ENCODE results near the gene IGF2R.

DNA sequence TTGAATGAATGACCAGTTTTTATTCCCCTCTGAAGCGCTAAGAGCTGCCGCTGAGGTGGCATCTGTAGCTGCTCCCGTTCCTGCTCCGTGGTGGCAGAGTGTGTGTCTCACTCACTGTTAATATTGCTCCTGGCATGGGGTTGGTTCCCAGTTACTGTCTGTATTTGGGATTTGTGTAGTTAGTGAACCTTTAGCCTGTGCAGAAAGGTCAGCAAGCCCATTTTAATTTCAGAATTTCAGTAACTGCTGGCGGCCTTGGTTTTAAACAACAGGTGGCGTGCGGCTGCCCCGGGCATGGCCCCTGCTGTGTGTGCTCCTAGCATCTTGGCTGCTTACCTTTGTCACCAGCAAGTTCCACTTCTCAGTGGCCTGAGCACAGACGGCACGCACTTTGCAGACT is 98.7 kb downstream of the IGF2R start:
- TF ChIP-seq, protein P1, sequence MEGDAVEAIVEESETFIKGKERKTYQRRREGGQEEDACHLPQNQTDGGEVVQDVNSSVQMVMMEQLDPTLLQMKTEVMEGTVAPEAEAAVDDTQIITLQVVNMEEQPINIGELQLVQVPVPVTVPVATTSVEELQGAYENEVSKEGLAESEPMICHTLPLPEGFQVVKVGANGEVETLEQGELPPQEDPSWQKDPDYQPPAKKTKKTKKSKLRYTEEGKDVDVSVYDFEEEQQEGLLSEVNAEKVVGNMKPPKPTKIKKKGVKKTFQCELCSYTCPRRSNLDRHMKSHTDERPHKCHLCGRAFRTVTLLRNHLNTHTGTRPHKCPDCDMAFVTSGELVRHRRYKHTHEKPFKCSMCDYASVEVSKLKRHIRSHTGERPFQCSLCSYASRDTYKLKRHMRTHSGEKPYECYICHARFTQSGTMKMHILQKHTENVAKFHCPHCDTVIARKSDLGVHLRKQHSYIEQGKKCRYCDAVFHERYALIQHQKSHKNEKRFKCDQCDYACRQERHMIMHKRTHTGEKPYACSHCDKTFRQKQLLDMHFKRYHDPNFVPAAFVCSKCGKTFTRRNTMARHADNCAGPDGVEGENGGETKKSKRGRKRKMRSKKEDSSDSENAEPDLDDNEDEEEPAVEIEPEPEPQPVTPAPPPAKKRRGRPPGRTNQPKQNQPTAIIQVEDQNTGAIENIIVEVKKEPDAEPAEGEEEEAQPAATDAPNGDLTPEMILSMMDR (IDR thresholded peaks at IDR 0.05; ENCODE audit: borderline replicate concordance, extremely low read depth, low read length, poor library complexity, severe bottlenecking): no peak
- TF ChIP-seq EZH2 (IDR thresholded peaks at IDR 0.05; ENCODE audit: borderline replicate concordance, low read depth, low read length, severe bottlenecking): no peak
